Vagina (tissue), 2 donors: ENCODE results near the gene STIM1. TPM values are rescaled to one million over a fixed set of nuclear protein-coding genes. Genes with fewer than 3 reads are reported as not detected.

ENCODE experiments used
- DNase-seq, 2 donors: peaks; one replicate each; pipeline ENCODE4 v3.0.0-alpha.2; 2017; ENCODE audit errors: extremely low spot score in 2 of 2
- H3K27ac ChIP-seq: fragments of 200-600 bp; sonication (generic); one replicate; pipeline ENCODE4 v1.5.1; 2019
- H3K27me3 ChIP-seq: fragments of 200-600 bp; sonication (generic); one replicate; pipeline ENCODE4 v1.5.1; 2019
- H3K36me3 ChIP-seq, 2 donors: fragments of 200-600 bp; sonication (generic); one replicate each; pipeline ENCODE4 v1.5.1; 2017 to 2019
- H3K4me1 ChIP-seq: fragments of 200-600 bp; sonication (generic); one replicate; pipeline ENCODE4 v1.5.1; 2019
- H3K4me3 ChIP-seq, 2 donors: fragments of 200-600 bp; sonication (generic); 1 replicate in 1 of 2; 2 replicates in 1 of 2; pipeline ENCODE4 v1.5.1; 2016 to 2019
- H3K9me3 ChIP-seq: fragments of 200-600 bp; sonication (generic); one replicate; pipeline ENCODE4 v1.5.1; 2019
- CTCF ChIP-seq, 3 experiments: fragments of 450-650 bp in 2 of 3; fragments of 200-600 bp in 1 of 3; sonication (generic) in 1 of 3; IDR thresholded peaks; one replicate each; pipeline ENCODE4 v1.5.1; 2017 to 2019; ENCODE audit warnings: antibody characterized with exemption in 3 of 3, mild to moderate bottlenecking in 2 of 3, moderate library complexity in 2 of 3
- POLR2A ChIP-seq, 2 donors: fragments of 450-650 bp; IDR thresholded peaks; one replicate each; pipeline ENCODE4 v1.6.1; 2017; ENCODE audit warnings: antibody characterized with exemption in 2 of 2, mild to moderate bottlenecking in 2 of 2, moderate library complexity in 2 of 2
- POLR2AphosphoS5 ChIP-seq, 2 donors: sonication (generic); formaldehyde crosslinking; IDR thresholded peaks; one replicate each; pipeline ENCODE4 v1.9.0; 2017; ENCODE audit warnings: antibody characterized with exemption in 2 of 2, mild to moderate bottlenecking in 2 of 2, low read depth in 1 of 2; ENCODE audit not compliant: insufficient read depth in 1 of 2
- intact Hi-C: fragments of 100-400 bp; cut with DNase I; formaldehyde crosslinking; loops from one replicate; pipeline ENCODE4 v1.15.1; 2023
- total RNA-seq: library from RNA; depleted of rRNA; stranded (reverse); fragments of >200 nt; gene quantifications from one replicate; pipeline ENCODE4 v1.2.3, GENCODE V29; 2016

Gene STIM1
- total RNA-seq, 1 donor from 2014 or later, result 68.8 TPM

DNA sequence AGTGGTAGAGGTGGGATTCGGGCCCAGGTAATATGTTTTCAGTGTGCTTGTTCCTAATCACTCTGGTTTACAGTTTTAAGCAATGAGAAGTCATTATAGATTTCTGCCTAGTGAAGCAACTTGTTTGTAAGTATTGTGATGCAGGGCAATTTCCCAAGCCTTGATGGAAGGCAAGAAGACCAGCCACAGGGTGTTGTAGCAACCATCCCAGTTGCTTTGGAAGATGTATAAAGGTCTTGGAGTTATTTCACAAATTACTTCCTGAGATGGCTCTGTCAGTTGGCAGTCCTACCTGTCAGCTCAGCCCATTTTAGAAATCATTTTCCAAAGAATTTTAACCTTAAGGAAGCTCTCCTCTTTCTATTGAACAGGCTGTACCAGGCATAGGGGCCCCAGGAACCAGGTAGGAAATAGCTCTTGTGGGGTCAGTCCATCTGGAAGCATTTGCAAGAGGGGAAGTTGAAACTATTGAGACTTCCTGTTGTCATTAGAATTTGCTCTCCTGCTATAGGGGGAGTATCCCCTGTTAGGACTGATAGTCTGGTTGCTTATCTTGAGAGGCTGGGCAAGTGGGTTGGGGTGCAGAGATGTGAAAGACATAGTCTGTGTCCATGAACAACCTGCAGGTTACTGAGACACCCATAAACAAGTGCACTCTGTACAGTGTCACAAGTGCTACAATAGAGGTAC is 47.9 kb downstream of the STIM1 start:
- Histone ChIP-seq H3K9me3 (no peaks in the 10 kb centered on the region), H3K4me1 (peaks cover 64% of the 10 kb centered on the region), H3K36me3 (no peaks in the 10 kb centered on the region), H3K27me3 (no peaks in the 10 kb centered on the region), H3K27ac (no peak overlapping the region), H3K4me3 (no peak overlapping the region)
- no peak for TF ChIP-seq POLR2AphosphoS5 (IDR thresholded peaks at IDR 0.05; ENCODE audit: insufficient read depth in 1 of 2, low read depth in 1 of 2)
- no peak for TF ChIP-seq CTCF (IDR thresholded peaks at IDR 0.05)
- TF ChIP-seq POLR2A (IDR thresholded peaks at IDR 0.05), result no peak
- no peak for DNase-seq
- intact Hi-C loops, result no loop called here

DNA sequence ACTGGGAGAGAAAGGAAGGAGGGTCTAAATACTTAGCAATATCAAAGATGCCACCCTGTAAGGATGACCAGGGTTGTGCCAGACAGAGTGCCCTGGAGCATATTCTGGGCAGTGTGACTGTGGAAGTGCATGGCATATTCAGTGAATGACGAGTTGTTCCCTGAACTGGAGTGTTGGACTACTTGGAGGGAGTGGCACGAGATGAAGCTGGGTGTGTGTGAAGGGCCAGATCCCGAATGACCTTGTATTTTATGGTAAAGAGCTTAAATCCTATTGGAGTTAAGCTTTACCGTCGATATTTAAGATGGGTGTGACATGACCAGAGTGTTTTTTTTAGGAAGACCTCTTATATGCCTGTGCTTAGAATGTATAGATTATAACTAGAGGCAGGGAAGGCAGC is 48.8 kb downstream of the STIM1 start:
- H3K27ac ChIP-seq, result peak overlapping the region; percentile 20
- intact Hi-C loops, result no loop called here
- no peaks in the 10 kb centered on the region for H3K27me3 ChIP-seq
- peaks cover 64% of the 10 kb centered on the region for H3K4me1 ChIP-seq
- no peaks in the 10 kb centered on the region for H3K9me3 ChIP-seq
- no peak for TF ChIP-seq CTCF (IDR thresholded peaks at IDR 0.05)
- no peak for TF ChIP-seq POLR2AphosphoS5 (IDR thresholded peaks at IDR 0.05; ENCODE audit: insufficient read depth in 1 of 2, low read depth in 1 of 2)
- no peak for TF ChIP-seq POLR2A (IDR thresholded peaks at IDR 0.05)
- no peaks in the 10 kb centered on the region for H3K36me3 ChIP-seq
- H3K4me3 ChIP-seq, result no peak overlapping the region
- DNase-seq, result no peak

DNA sequence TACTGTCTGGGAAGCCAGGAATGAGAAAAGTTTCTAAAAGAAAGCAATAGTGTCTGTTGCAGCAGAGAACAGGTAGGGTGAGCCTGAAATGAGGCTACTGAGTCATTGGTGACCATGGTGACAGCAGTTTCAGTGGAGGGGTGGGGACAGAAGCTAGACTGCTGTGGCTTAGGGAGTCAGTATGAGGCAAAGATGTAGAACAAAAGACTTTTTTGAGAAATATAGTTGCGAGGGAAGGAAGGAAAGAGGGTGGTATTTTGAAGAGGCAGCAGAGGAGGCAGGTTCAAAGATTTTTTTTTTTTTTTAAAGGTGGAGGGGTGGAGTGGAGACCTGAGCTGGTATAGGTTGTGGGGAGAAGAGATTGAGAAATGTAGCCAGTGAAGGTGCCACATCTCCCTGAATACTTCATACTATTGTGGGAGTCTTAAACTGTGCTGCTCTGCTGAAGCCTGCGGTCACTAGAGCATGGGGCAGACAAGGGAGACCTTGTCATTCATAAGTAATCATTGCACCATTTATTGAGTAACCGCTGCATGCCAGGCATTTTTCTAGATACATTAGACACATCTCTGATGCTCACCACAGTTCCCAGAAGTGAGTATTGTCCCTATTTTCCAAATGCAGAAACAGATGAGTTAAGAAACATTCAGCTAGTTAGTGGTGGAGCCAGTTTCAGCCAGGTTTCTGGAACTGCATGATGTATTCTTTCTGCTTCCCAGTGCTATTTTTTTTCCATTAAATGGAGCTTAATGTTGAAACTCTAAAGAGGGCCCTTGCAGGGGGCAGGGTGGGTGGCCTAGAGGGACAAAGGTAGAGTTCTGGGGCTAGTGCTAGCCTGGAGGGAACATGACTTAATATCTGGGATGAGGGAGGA is 49.9 kb downstream of the STIM1 start:
- TF ChIP-seq CTCF (IDR thresholded peaks at IDR 0.05) (no peak), POLR2AphosphoS5 (IDR thresholded peaks at IDR 0.05; ENCODE audit: insufficient read depth in 1 of 2, low read depth in 1 of 2) (no peak), POLR2A (IDR thresholded peaks at IDR 0.05) (no peak)
- peak overlapping the region; percentile 20 for H3K27ac ChIP-seq
- H3K4me3 ChIP-seq, result no peak overlapping the region
- H3K4me1 ChIP-seq, result peaks cover 64% of the 10 kb centered on the region
- no peaks in the 10 kb centered on the region for H3K9me3 ChIP-seq
- intact Hi-C loops, result no loop called here
- H3K27me3 ChIP-seq, result no peaks in the 10 kb centered on the region
- no peak for DNase-seq
- no peaks in the 10 kb centered on the region for H3K36me3 ChIP-seq

GRCh38 chr11:3906166-3906565 is 50.7 kb downstream of the STIM1 start:
- Histone ChIP-seq H3K4me1 (peaks cover 67% of the 10 kb centered on the region), H3K4me3 (no peak overlapping the region), H3K27ac (no peak overlapping the region), H3K27me3 (no peaks in the 10 kb centered on the region), H3K9me3 (no peaks in the 10 kb centered on the region), H3K36me3 (no peaks in the 10 kb centered on the region)
- TF ChIP-seq POLR2AphosphoS5 (IDR thresholded peaks at IDR 0.05; ENCODE audit: insufficient read depth in 1 of 2, low read depth in 1 of 2), result no peak
- no peak for TF ChIP-seq POLR2A (IDR thresholded peaks at IDR 0.05)
- intact Hi-C loops, result no loop called here
- no peak for DNase-seq

DNA sequence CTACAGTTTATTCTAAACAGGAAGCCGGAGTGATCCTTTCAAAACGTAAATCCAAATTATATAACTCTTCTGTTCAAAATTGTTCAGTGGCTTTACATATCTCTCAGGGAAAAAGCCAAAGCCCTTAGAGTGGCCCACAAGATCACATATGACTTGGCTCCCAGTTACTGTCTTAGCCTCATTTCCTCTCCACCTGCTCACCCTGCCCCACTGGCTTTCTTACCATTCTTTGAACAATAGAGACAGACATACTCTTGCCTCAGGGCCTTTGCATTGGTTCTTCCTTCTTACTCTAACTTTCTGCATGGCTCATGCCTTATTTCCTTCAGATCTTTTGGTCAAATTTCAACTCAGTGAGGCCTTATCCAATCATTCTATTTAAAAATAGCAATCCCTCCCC is 52.1 kb downstream of the STIM1 start:
- no peaks in the 10 kb centered on the region for H3K9me3 ChIP-seq
- H3K27me3 ChIP-seq, result no peaks in the 10 kb centered on the region
- DNase-seq, result no peak
- intact Hi-C loops, result no loop called here
- no peaks in the 10 kb centered on the region for H3K36me3 ChIP-seq
- H3K4me1 ChIP-seq, result peaks cover 62% of the 10 kb centered on the region
- no peak overlapping the region for H3K4me3 ChIP-seq
- TF ChIP-seq POLR2AphosphoS5 (IDR thresholded peaks at IDR 0.05; ENCODE audit: insufficient read depth in 1 of 2, low read depth in 1 of 2) (no peak), CTCF (IDR thresholded peaks at IDR 0.05) (no peak), POLR2A (IDR thresholded peaks at IDR 0.05) (no peak)
- H3K27ac ChIP-seq, result no peak overlapping the region
